GM23248 (cell line): ENCODE results near the gene CHST1. TPM values are rescaled to one million over a fixed set of nuclear protein-coding genes. Genes with fewer than 3 reads are reported as not detected.

Experiments used
- DNase-seq: peaks from one replicate; pipeline ENCODE4 v3.0.0-alpha.2; 2015
- H2AFZ ChIP-seq: fragments of 200-600 bp; sonication (generic); 2 replicates; pipeline ENCODE4 v1.6.1; 2016; ENCODE audit warnings: antibody characterized with exemption
- H3F3A ChIP-seq: fragments of 200-600 bp; sonication (generic); 2 replicates; pipeline ENCODE4 v1.6.1; 2016; ENCODE audit warnings: mild to moderate bottlenecking, antibody characterized with exemption, mixed run types; ENCODE audit not compliant: insufficient read depth
- H3K27ac ChIP-seq: fragments of 200-600 bp; sonication (generic); 2 replicates; pipeline ENCODE4 v1.5.1; 2016; ENCODE audit warnings: mild to moderate bottlenecking
- H3K27me3 ChIP-seq: fragments of 200-600 bp; sonication (generic); replicated peaks from 2 replicates; pipeline ENCODE4 v1.6.1; 2016; ENCODE audit warnings: mild to moderate bottlenecking; ENCODE audit not compliant: insufficient read depth
- H3K36me3 ChIP-seq: fragments of 200-600 bp; sonication (generic); 2 replicates; pipeline ENCODE4 v1.6.1; 2016; ENCODE audit warnings: low read depth, mild to moderate bottlenecking
- H3K4me1 ChIP-seq: fragments of 200-600 bp; sonication (generic); 2 replicates; pipeline ENCODE4 v1.6.1; 2016; ENCODE audit warnings: mild to moderate bottlenecking; ENCODE audit not compliant: insufficient read depth
- H3K4me2 ChIP-seq: fragments of 200-600 bp; sonication (generic); one replicate; pipeline ENCODE4 v1.6.1; 2016; ENCODE audit warnings: mild to moderate bottlenecking; ENCODE audit not compliant: unreplicated experiment
- H3K4me3 ChIP-seq: fragments of 200-600 bp; sonication (generic); 2 replicates; pipeline ENCODE4 v1.5.1; 2016; ENCODE audit warnings: mild to moderate bottlenecking
- H3K79me2 ChIP-seq: fragments of 200-600 bp; sonication (generic); 2 replicates; pipeline ENCODE4 v1.6.1; 2016; ENCODE audit warnings: mild to moderate bottlenecking; ENCODE audit not compliant: insufficient read depth
- H3K9ac ChIP-seq: fragments of 200-600 bp; sonication (generic); 2 replicates; pipeline ENCODE4 v1.6.1; 2016; ENCODE audit warnings: mild to moderate bottlenecking
- H3K9me2 ChIP-seq: fragments of 200-600 bp; sonication (generic); 2 replicates; pipeline ENCODE4 v1.6.1; 2016; ENCODE audit warnings: mixed run types, mild to moderate bottlenecking, moderate library complexity; ENCODE audit not compliant: insufficient read depth
- H3K9me3 ChIP-seq: fragments of 200-600 bp; sonication (generic); one replicate; pipeline ENCODE4 v1.6.1; 2017; ENCODE audit warnings: low read depth
- H4K20me1 ChIP-seq: fragments of 200-600 bp; sonication (generic); 2 replicates; pipeline ENCODE4 v1.6.0; 2016; ENCODE audit not compliant: insufficient read depth
- EZH2 ChIP-seq: fragments of 200-600 bp; sonication (generic); IDR thresholded peaks from 2 replicates; pipeline ENCODE4 v1.6.1; 2018; ENCODE audit warnings: antibody characterized with exemption, mild to moderate bottlenecking; ENCODE audit not compliant: insufficient read depth, poor library complexity, severe bottlenecking
- EZH2phosphoT487 ChIP-seq: fragments of 200-600 bp; sonication (generic); IDR thresholded peaks from 2 replicates; pipeline ENCODE4 v1.6.1; 2018; ENCODE audit warnings: antibody characterized with exemption, moderate library complexity, mild to moderate bottlenecking, low read depth; ENCODE audit not compliant: insufficient read depth
- WGBS, 2 experiments: methylation state at CpG; one replicate each; pipeline ENCODE4 v1.1.6; 2015 to 2017; ENCODE audit warnings: low lambda C conversion rate in 2 of 2, low coverage in 1 of 2; ENCODE audit errors: missing lambda C conversion rate in 2 of 2; 5-methylcytosine and 5-hydroxymethylcytosine counted together
- in situ Hi-C: fragments of 300-500 bp; cut with MboI; formaldehyde crosslinking; loops from 2 replicates; pipeline ENCODE4 v1.15.0; 2020
- polyA plus RNA-seq: library from polyadenylated mRNA; unstranded; fragments of >200 nt; fragmentation: Nextera tagmentation; extraction: Ambion mirVana; gene quantifications from 2 replicates; pipeline ENCODE4 v1.2.1, GENCODE V29; 2016
- total RNA-seq: library from RNA; depleted of rRNA; stranded (reverse); fragments of >200 nt; shearing (Covaris generic); gene quantifications from 2 replicates; pipeline ENCODE4 v1.2.3, GENCODE V29; 2014

Gene CHST1
- total and polyA plus RNA-seq, 2 experiments from 2014 or later, result 0.06 TPM; not detected in 1

GRCh38 chr11:45641961-45642360, 23.5 kb downstream of the CHST1 start:
- 53 to 80% methylated on average over 2 of the region's 2 CpGs for WGBS, 2 experiments
- Histone ChIP-seq H3K27ac (no peak overlapping the region), H3F3A (no peaks in the 10 kb centered on the region), H4K20me1 (no peaks in the 10 kb centered on the region), H3K4me2 (no peak overlapping the region), H3K4me1 (no peaks in the 10 kb centered on the region), H3K27me3 (peaks cover 31% of the 10 kb centered on the region; the same call in 1 of the 2 replicates), H3K9me3 (no peaks in the 10 kb centered on the region), H3K4me3 (no peak overlapping the region), H3K9me2 (no peaks in the 10 kb centered on the region), H3K9ac (no peak overlapping the region), H3K79me2 (no peaks in the 10 kb centered on the region), H3K36me3 (no peaks in the 10 kb centered on the region), H2AFZ (no peak overlapping the region)
- in situ Hi-C loops, result no loop called here
- DNase-seq, result no peak
- TF ChIP-seq EZH2phosphoT487, result no peak
- TF ChIP-seq EZH2, result no peak

- Histone ChIP-seq H3K9ac (no peak overlapping the region), H2AFZ (no peak overlapping the region), H3F3A (no peaks in the 10 kb centered on the region), H3K27ac (no peak overlapping the region), H3K36me3 (no peaks in the 10 kb centered on the region), H3K9me3 (no peaks in the 10 kb centered on the region), H4K20me1 (no peaks in the 10 kb centered on the region), H3K4me2 (no peak overlapping the region), H3K4me1 (no peaks in the 10 kb centered on the region), H3K79me2 (no peaks in the 10 kb centered on the region), H3K27me3 (peaks cover 26% of the 10 kb centered on the region; the same call in 1 of the 2 replicates), H3K4me3 (no peak overlapping the region), H3K9me2 (no peaks in the 10 kb centered on the region)
- no peak for DNase-seq
- WGBS, 2 experiments, result 23 to 25% methylated on average over 2 of the region's 2 CpGs
- no peak for TF ChIP-seq EZH2
- TF ChIP-seq EZH2phosphoT487, result no peak
- in situ Hi-C loops, result no loop called here
Observed at GRCh38 chr11:45638051-45638450, 27.4 kb downstream of the CHST1 start.

- peaks cover 18% of the 10 kb centered on the region; the same call in 1 of the 2 replicates for H3K27me3 ChIP-seq
- in situ Hi-C loops, result no loop called here
- H3K36me3 ChIP-seq, result no peaks in the 10 kb centered on the region
- no peak overlapping the region for H3K27ac ChIP-seq
- WGBS, 2 experiments, result 18 to 64% methylated on average over 1 of the region's 1 CpG
- no peaks in the 10 kb centered on the region for H3K9me2 ChIP-seq
- TF ChIP-seq EZH2phosphoT487 (no peak), EZH2 (no peak)
- no peaks in the 10 kb centered on the region for H3K4me1 ChIP-seq
- H3K9ac ChIP-seq, result no peak overlapping the region
- DNase-seq, result no peak
- no peak overlapping the region for H3K4me3 ChIP-seq
- no peak overlapping the region for H2AFZ ChIP-seq
- no peaks in the 10 kb centered on the region for H3K79me2 ChIP-seq
- H4K20me1 ChIP-seq, result no peaks in the 10 kb centered on the region
- no peaks in the 10 kb centered on the region for H3K9me3 ChIP-seq
- no peak overlapping the region for H3K4me2 ChIP-seq
- no peaks in the 10 kb centered on the region for H3F3A ChIP-seq
Observed at GRCh38 chr11:45635907-45636306, 29.5 kb downstream of the CHST1 start.

GRCh38 chr11:45625611-45626010, 39.8 kb downstream of the CHST1 start:
- DNase-seq, result no peak
- H3K4me1 ChIP-seq, result no peaks in the 10 kb centered on the region
- H3K36me3 ChIP-seq, result no peaks in the 10 kb centered on the region
- WGBS, 2 experiments, result 20 to 21% methylated on average over 6 of the region's 6 CpGs
- no peak overlapping the region for H2AFZ ChIP-seq
- H3K27ac ChIP-seq, result no peak overlapping the region
- no peak overlapping the region for H3K4me3 ChIP-seq
- no peaks in the 10 kb centered on the region for H4K20me1 ChIP-seq
- no peaks in the 10 kb centered on the region; the same call in 1 of the 2 replicates for H3K27me3 ChIP-seq
- H3K9me2 ChIP-seq, result no peaks in the 10 kb centered on the region
- TF ChIP-seq EZH2phosphoT487, result no peak
- no peak overlapping the region for H3K4me2 ChIP-seq
- in situ Hi-C loops, result no loop called here
- no peaks in the 10 kb centered on the region for H3K79me2 ChIP-seq
- H3F3A ChIP-seq, result no peaks in the 10 kb centered on the region
- no peak overlapping the region for H3K9ac ChIP-seq
- no peaks in the 10 kb centered on the region for H3K9me3 ChIP-seq

GRCh38 chr11:45624095-45624494, 41.3 kb downstream of the CHST1 start:
- no peak for TF ChIP-seq EZH2phosphoT487
- no peak for TF ChIP-seq EZH2
- Histone ChIP-seq H3K9me2 (no peaks in the 10 kb centered on the region), H3F3A (no peaks in the 10 kb centered on the region), H3K4me2 (no peak overlapping the region), H3K36me3 (no peaks in the 10 kb centered on the region), H3K79me2 (no peaks in the 10 kb centered on the region), H3K9me3 (no peaks in the 10 kb centered on the region), H3K27me3 (no peaks in the 10 kb centered on the region; the same call in 1 of the 2 replicates), H3K27ac (no peak overlapping the region), H3K9ac (no peak overlapping the region), H2AFZ (no peak overlapping the region), H3K4me1 (no peaks in the 10 kb centered on the region), H4K20me1 (no peaks in the 10 kb centered on the region), H3K4me3 (no peak overlapping the region)
- WGBS, 2 experiments, result 23 to 28% methylated on average over 2 of the region's 2 CpGs
- no peak for DNase-seq
- in situ Hi-C loops, result no loop called here
